Nephron (organoid): ENCODE data around the gene ABTB2.

Source experiments
- H3K27ac Mint-ChIP-seq, 3 experiments: 2 replicates each; pipeline ENCODE4 v1.8.0; 2020; ENCODE audit warnings: mixed read lengths in 3 of 3, mild to moderate bottlenecking in 2 of 3, moderate library complexity in 1 of 3
- H3K27me3 Mint-ChIP-seq: 2 replicates; pipeline ENCODE4 v1.8.0; 2021; ENCODE audit warnings: low read depth, mild to moderate bottlenecking, moderate library complexity, mixed read lengths
- H3K36me3 Mint-ChIP-seq: 2 replicates; pipeline ENCODE4 v1.8.0; 2020; ENCODE audit warnings: low read depth, mixed read lengths
- H3K4me1 Mint-ChIP-seq: 2 replicates; pipeline ENCODE4 v1.8.0; 2020; ENCODE audit warnings: mixed read lengths
- H3K4me3 Mint-ChIP-seq, 3 experiments: 2 replicates each; pipeline ENCODE4 v1.8.0; 2020; ENCODE audit warnings: mild to moderate bottlenecking in 3 of 3, mixed read lengths in 3 of 3, moderate library complexity in 2 of 3
- H3K9me3 Mint-ChIP-seq: 2 replicates; pipeline ENCODE4 v1.8.0; 2020; ENCODE audit warnings: mixed read lengths
- TF ChIP-seq, protein P1 (sequence below), 3 experiments: fragments of 200-600 bp; sonication (generic); IDR thresholded peaks; one replicate each; pipeline ENCODE4 v1.5.0; 2021; ENCODE audit warnings: antibody characterized with exemption in 3 of 3; ENCODE audit not compliant: unreplicated experiment in 3 of 3

The ABTB2 gene

DNA sequence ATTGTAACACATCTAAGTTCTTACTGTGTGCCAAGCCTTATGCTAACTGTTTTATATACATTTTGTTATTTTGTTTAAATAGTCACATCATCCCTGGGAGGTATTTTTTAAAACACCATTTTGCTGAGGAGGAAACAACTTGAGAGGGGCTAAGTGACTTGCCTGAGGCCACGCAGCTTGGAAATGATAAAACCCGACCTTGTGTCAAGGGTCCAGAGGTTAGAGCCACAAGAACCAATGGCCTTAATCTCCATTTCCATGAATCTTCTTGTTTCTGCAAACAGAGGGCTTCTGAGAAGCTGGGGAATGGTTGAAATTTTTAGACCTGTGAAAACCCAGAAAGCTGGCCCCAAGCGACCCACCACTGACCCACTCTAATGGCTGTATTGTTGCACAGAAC, 16.7 kb downstream of the ABTB2 start:
- Mint-ChIP-seq H3K9me3 (no peaks in the 10 kb centered on the region), H3K27ac (peak overlapping the region in 1 of 3 experiments; percentile 55), H3K4me1 (peaks cover 58% of the 10 kb centered on the region), H3K36me3 (no peaks in the 10 kb centered on the region), H3K27me3 (peaks cover 19% of the 10 kb centered on the region), H3K4me3 (no peak overlapping the region)
- TF ChIP-seq, protein P1, sequence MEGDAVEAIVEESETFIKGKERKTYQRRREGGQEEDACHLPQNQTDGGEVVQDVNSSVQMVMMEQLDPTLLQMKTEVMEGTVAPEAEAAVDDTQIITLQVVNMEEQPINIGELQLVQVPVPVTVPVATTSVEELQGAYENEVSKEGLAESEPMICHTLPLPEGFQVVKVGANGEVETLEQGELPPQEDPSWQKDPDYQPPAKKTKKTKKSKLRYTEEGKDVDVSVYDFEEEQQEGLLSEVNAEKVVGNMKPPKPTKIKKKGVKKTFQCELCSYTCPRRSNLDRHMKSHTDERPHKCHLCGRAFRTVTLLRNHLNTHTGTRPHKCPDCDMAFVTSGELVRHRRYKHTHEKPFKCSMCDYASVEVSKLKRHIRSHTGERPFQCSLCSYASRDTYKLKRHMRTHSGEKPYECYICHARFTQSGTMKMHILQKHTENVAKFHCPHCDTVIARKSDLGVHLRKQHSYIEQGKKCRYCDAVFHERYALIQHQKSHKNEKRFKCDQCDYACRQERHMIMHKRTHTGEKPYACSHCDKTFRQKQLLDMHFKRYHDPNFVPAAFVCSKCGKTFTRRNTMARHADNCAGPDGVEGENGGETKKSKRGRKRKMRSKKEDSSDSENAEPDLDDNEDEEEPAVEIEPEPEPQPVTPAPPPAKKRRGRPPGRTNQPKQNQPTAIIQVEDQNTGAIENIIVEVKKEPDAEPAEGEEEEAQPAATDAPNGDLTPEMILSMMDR (IDR thresholded peaks at IDR 0.05; ENCODE audit: unreplicated experiment in 3 of 3) = no peak

DNA sequence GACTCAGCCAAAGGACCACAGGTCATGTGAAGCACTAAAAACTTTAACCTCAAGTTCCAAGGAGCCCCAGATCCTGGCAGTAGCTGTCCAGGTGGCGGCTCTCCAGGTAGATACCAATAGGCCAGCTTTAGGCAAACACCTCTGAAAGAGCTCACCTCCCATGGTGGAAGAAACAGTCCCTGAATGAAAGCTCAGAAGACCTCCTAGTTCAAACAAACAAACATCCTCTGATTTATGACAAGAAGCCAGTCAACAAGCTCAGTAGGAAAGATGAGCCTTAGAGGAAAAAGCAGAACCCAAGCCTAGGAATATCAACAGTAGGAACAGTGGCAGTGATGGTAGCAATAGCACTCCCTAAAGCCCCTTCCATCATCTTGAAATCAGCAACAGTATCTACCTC, 17.2 kb downstream of the ABTB2 start:
- Mint-ChIP-seq H3K4me1 (peaks cover 57% of the 10 kb centered on the region), H3K27ac (no peak overlapping the region), H3K9me3 (no peaks in the 10 kb centered on the region), H3K36me3 (no peaks in the 10 kb centered on the region), H3K4me3 (no peak overlapping the region), H3K27me3 (peaks cover 18% of the 10 kb centered on the region)
- TF ChIP-seq, protein P1 (IDR thresholded peaks at IDR 0.05; ENCODE audit: unreplicated experiment in 3 of 3) = no peak

DNA sequence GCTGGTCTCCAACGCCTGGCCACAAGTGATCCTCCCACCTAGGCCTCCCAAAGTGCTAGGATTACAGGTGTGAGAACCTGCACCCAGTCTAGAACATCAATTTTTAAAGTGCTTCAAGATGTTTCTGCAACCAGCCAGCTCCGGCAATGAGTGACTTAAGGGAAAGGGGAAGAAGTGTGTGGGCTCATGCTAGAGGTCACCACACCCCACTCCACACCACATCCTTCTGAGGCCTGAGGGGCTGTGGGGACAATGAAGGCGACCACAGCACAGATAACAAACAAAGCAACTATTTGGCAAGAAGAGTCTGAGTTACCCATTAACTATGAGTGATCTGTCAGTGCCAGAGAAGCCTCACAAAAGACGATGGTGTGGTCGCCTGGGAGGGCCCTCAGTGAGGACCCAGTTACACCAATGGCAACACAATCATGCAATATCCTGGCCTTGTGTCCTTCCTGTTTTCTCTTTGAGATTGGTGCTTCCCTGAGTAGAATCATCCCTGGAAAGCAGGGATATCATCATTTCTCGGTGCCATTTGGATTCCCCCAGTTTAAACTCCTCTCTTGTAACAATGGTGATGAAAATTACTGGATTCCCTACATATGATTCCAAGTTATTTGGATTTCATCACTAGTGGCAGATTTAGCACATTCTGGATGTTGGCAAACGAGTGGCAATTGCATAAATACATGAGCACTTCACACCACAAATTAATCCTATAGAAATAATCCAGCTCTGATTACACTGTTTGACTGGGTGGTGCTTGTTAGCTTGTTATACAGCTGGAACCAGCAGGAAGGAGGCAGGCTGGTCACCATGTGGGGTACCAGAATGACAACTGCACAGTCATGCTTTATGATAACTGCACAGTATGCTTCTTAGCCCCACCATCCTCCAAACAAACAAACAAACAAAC, 18.4 kb downstream of the ABTB2 start:
- Mint-ChIP-seq H3K27ac (no peak overlapping the region), H3K27me3 (peaks cover 13% of the 10 kb centered on the region), H3K36me3 (no peaks in the 10 kb centered on the region), H3K9me3 (no peaks in the 10 kb centered on the region), H3K4me3 (no peak overlapping the region), H3K4me1 (peaks cover 44% of the 10 kb centered on the region)
- TF ChIP-seq, protein P1 (IDR thresholded peaks at IDR 0.05; ENCODE audit: unreplicated experiment in 3 of 3) = no peak

DNA sequence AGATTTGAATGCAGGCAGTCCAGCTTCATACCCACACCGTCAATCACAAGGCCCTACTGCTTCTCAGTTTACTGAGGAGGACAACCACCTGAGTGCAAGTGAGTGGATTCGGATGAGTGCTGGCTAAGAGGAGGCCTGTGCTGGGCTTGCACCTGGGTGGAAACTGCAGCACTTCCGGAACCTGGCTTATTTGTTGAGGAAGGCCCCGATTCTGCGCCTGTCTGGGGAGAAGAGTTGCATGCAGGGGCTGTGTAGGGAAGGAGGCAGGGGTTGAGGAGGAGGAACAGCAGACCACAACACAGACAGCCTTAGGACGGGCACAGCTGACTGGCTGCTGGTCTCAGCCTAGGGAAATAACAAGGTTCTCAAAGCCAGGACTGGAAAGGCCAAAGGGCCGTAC, 20.8 kb downstream of the ABTB2 start:
- H3K4me1 Mint-ChIP-seq = peaks cover 34% of the 10 kb centered on the region
- TF ChIP-seq, protein P1 (IDR thresholded peaks at IDR 0.05; ENCODE audit: unreplicated experiment in 3 of 3) = no peak
- no peaks in the 10 kb centered on the region for H3K9me3 Mint-ChIP-seq
- no peak overlapping the region for H3K4me3 Mint-ChIP-seq
- H3K27ac Mint-ChIP-seq = no peak overlapping the region
- H3K27me3 Mint-ChIP-seq = peaks cover 21% of the 10 kb centered on the region
- no peaks in the 10 kb centered on the region for H3K36me3 Mint-ChIP-seq

DNA sequence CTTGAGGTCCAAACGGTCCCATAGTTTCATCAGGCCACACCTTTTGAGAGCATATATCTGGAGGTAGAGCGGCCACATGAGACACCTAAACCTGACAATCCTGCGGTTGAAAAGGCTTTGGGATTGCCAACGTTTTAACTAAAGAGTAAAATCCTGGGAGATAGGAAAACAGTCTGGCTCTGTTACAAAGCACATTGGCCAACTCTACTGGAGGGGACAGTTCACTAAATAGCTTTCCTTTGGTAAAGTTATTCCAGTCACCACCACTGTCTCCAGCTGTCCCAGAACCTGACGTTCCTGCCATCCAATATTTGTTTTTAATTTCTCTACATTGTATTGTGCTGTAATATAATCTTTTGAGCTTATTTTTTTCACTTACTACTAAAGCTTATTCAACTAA, 22.0 kb downstream of the ABTB2 start:
- no peak overlapping the region for H3K27ac Mint-ChIP-seq
- H3K4me1 Mint-ChIP-seq = peaks cover 29% of the 10 kb centered on the region
- no peaks in the 10 kb centered on the region for H3K36me3 Mint-ChIP-seq
- TF ChIP-seq, protein P1 (IDR thresholded peaks at IDR 0.05; ENCODE audit: unreplicated experiment in 3 of 3) = no peak
- H3K4me3 Mint-ChIP-seq = no peak overlapping the region
- H3K9me3 Mint-ChIP-seq = no peaks in the 10 kb centered on the region
- peaks cover 24% of the 10 kb centered on the region for H3K27me3 Mint-ChIP-seq

DNA sequence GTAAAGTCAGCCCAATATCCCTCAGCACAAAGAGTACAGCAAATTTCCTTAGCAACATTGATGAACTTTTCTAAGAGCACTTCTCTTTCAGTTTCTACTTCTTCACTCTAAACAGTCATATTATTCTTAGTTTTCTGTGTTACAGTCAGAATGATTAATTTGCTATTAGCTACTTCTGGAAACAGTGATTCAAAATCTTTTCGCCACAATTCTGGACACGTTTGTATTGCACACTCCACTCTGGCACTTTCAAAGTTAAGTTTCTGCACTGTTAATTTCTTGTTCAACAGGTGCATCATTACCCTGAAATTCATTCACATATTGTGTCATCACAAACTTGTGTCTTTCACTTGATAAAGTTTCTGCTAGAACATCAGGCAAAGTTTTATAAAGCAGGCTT, 22.5 kb downstream of the ABTB2 start:
- Mint-ChIP-seq H3K4me1 (peaks cover 24% of the 10 kb centered on the region), H3K36me3 (no peaks in the 10 kb centered on the region), H3K27me3 (peaks cover 24% of the 10 kb centered on the region), H3K27ac (no peak overlapping the region), H3K4me3 (no peak overlapping the region), H3K9me3 (no peaks in the 10 kb centered on the region)
- TF ChIP-seq, protein P1 (IDR thresholded peaks at IDR 0.05; ENCODE audit: unreplicated experiment in 3 of 3) = no peak
